NCI-H345 (cell line): ENCODE measurements around the gene VAMP8.
"Not testable (repeated sequence)": the region's sequence is repeated elsewhere in the genome, so short reads cannot be mapped to it uniquely, and the experiment has no call there.

Experiments used
- DNase-seq: peaks from one replicate; lab custom pipeline; 2025; lab: John Stamatoyannopoulos, UW

VAMP8 gene

GRCh38 chr2:85598594-85599340 is 21.4 kb downstream of the VAMP8 start:
- no peak for DNase-seq

GRCh38 chr2:85599468-85600234 is 22.3 kb downstream of the VAMP8 start:
- DNase-seq: no peak

GRCh38 chr2:85600235-85600575 is 22.8 kb downstream of the VAMP8 start:
- no peak for DNase-seq

- no peak for DNase-seq
Measured at GRCh38 chr2:85600951-85601770, 23.8 kb downstream of the VAMP8 start.

GRCh38 chr2:85601771-85602475 is 24.5 kb downstream of the VAMP8 start:
- no peak for DNase-seq

- DNase-seq: peak; percentile 87
Measured at GRCh38 chr2:85602476-85603234, 25.3 kb downstream of the VAMP8 start, which contains the start of gene TMEM150A. TMEM150A (minus strand) TSS chr2:85602698; CDS start chr2:85601948, 750 bp downstream.

- DNase-seq: not testable (repeated sequence)
Measured at GRCh38 chr2:85604133-85604444, 26.7 kb downstream of the VAMP8 start.

- no peak for DNase-seq
Measured at GRCh38 chr2:85604568-85605339, 27.4 kb downstream of the VAMP8 start.

- no peak for DNase-seq
Measured at GRCh38 chr2:85605406-85606115, 28.2 kb downstream of the VAMP8 start.

- DNase-seq: no peak
Measured at GRCh38 chr2:85606116-85606455, 28.7 kb downstream of the VAMP8 start.

- DNase-seq: no peak
Measured at GRCh38 chr2:85607268-85608215, 30.2 kb downstream of the VAMP8 start.

GRCh38 chr2:85611217-85611704 is 33.9 kb downstream of the VAMP8 start:
- DNase-seq: no peak

GRCh38 chr2:85611705-85612587 is 34.6 kb downstream of the VAMP8 start, which contains the start of gene C2orf68:
C2orf68 (minus strand) TSS chr2:85612066; CDS start chr2:85611984, 82 bp downstream.
- peak; percentile 92 for DNase-seq

GRCh38 chr2:85613717-85614515 is 36.5 kb downstream of the VAMP8 start:
- DNase-seq: no peak

- not testable (repeated sequence) for DNase-seq
Measured at GRCh38 chr2:85614757-85615156, 37.4 kb downstream of the VAMP8 start.

GRCh38 chr2:85615413-85615728 is 38.0 kb downstream of the VAMP8 start:
- DNase-seq: no peak

GRCh38 chr2:85617723-85618122 is 40.3 kb downstream of the VAMP8 start:
- not testable (repeated sequence) for DNase-seq
